Transverse colon (tissue), 4 donors: ENCODE measurements around the gene STARD10. TPM values are rescaled to one million over a fixed set of nuclear protein-coding genes. Genes with fewer than 3 reads are reported as not detected.

Source experiments
- DNase-seq: peaks from one replicate; pipeline ENCODE4 v3.0.0-alpha.2; 2019
- H3K27ac ChIP-seq, 4 donors: fragments of 200-600 bp; sonication (generic); 2 replicates each; pipeline ENCODE4 v1.5.1; 2016 to 2018; ENCODE audit warnings: inconsistent platforms in 4 of 4
- H3K27me3 ChIP-seq: fragments of 200-600 bp; sonication (generic); 2 replicates; pipeline ENCODE4 v1.5.1; 2017; ENCODE audit warnings: inconsistent platforms
- H3K36me3 ChIP-seq, 4 donors: fragments of 200-600 bp; sonication (generic); 2 replicates each; pipeline ENCODE4 v1.5.1; 2017 to 2019; ENCODE audit warnings: inconsistent platforms in 4 of 4
- H3K4me1 ChIP-seq, 4 donors: fragments of 200-600 bp; sonication (generic); 2 replicates each; pipeline ENCODE4 v1.5.1; 2017 to 2020; ENCODE audit warnings: inconsistent platforms in 4 of 4
- H3K4me3 ChIP-seq, 4 donors: fragments of 200-600 bp; sonication (generic); 1 replicate in 1 of 4; 2 replicates in 3 of 4; pipeline versions ENCODE4 v1.5.1 to v1.6.1; 2017 to 2019; ENCODE audit warnings: inconsistent platforms in 4 of 4
- H3K9me3 ChIP-seq, 2 donors: fragments of 200-600 bp; sonication (generic); 2 replicates each; pipeline ENCODE4 v1.5.1; 2017 to 2019; ENCODE audit warnings: inconsistent platforms in 2 of 2
- EP300 ChIP-seq: sonication (generic); formaldehyde crosslinking; IDR thresholded peaks from one replicate; pipeline ENCODE4 v1.6.1; 2017; ENCODE audit warnings: antibody characterized with exemption, low read depth
- POLR2A ChIP-seq: fragments of 450-650 bp; IDR thresholded peaks from one replicate; pipeline ENCODE4 v1.6.1; 2016; ENCODE audit warnings: antibody characterized with exemption, mild to moderate bottlenecking, moderate library complexity
- POLR2AphosphoS5 ChIP-seq, 3 donors: sonication (generic); formaldehyde crosslinking; IDR thresholded peaks; one replicate each; pipeline ENCODE4 v1.6.1; 2016; ENCODE audit warnings: antibody characterized with exemption in 3 of 3
- WGBS, 2 donors: methylation state at CpG; one replicate each; pipeline ENCODE4 v1.1.5; 2018; ENCODE audit warnings: low coverage in 1 of 2; 5-methylcytosine and 5-hydroxymethylcytosine counted together
- in situ Hi-C, 4 donors: fragments of 200-750 bp; cut with MboI; loops; one replicate each; pipeline versions ENCODE4 v1.15.0 to v1.15.1; 2017; ENCODE audit warnings: low sequenced_read_pairs in 3 of 4, low pct_ligation_motif_present in 1 of 4, low pct_unique_long_range_greater_than_20kb in 1 of 4
- intact Hi-C: fragments of 100-400 bp; cut with DNase I; formaldehyde crosslinking; loops from one replicate; pipeline ENCODE4 v1.15.1; 2023; ENCODE audit warnings: low total_unique reads
- total RNA-seq, 4 donors: library from RNA; depleted of rRNA; stranded (reverse); fragments of >200 nt; gene quantifications; one replicate each; pipeline ENCODE4 v1.1.0, GENCODE V29; 2016
- TF ChIP-seq, protein P1 (sequence below), 5 experiments: fragments of 200-600 bp in 3 of 5; fragments of 450-650 bp in 2 of 5; sonication (generic) in 3 of 5; IDR thresholded peaks; 1 replicate in 2 of 5; 2 replicates in 3 of 5; pipeline ENCODE4 v1.5.1; 2016 to 2017; ENCODE audit warnings: antibody characterized with exemption in 5 of 5, inconsistent platforms in 3 of 5, mild to moderate bottlenecking in 2 of 5, moderate library complexity in 1 of 5

STARD10 gene
- total RNA-seq, 4 donors from 2014 or later, result 82.7 to 714 (median 225) TPM

DNA sequence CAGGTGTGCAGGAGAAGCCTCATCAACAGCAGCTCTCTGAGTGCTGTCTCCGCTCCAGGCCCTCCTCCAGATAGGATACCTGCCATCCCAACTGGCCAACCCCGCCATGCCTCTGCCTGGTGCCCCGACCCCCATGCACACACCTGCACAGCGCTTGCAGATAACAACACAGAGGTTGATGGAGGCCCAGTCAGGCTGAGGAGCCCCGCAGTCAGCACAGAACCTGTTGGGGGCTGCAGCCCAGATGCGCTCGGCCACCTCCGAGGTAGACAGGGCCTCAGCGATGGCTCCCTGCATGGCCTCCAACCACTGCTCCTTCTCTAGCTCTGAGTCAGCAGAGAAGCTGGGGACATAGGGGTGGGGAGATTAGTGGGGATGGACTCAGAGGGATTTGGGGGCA, 86.8 kb downstream of the STARD10 start:
- Histone ChIP-seq H3K27ac (no peak overlapping the region), H3K9me3 (no peaks in the 10 kb centered on the region), H3K4me3 (no peak overlapping the region), H3K4me1 (peaks cover 0 to 9% (median 3%) of the 10 kb centered on the region in 4 donors), H3K36me3 (peaks cover 0 to 44% (median 14%) of the 10 kb centered on the region in 4 donors), H3K27me3 (no peaks in the 10 kb centered on the region)
- TF ChIP-seq EP300 (no peak), POLR2A (no peak), POLR2AphosphoS5 (IDR thresholded peaks at IDR 0.05) (no peak)
- TF ChIP-seq, protein P1, sequence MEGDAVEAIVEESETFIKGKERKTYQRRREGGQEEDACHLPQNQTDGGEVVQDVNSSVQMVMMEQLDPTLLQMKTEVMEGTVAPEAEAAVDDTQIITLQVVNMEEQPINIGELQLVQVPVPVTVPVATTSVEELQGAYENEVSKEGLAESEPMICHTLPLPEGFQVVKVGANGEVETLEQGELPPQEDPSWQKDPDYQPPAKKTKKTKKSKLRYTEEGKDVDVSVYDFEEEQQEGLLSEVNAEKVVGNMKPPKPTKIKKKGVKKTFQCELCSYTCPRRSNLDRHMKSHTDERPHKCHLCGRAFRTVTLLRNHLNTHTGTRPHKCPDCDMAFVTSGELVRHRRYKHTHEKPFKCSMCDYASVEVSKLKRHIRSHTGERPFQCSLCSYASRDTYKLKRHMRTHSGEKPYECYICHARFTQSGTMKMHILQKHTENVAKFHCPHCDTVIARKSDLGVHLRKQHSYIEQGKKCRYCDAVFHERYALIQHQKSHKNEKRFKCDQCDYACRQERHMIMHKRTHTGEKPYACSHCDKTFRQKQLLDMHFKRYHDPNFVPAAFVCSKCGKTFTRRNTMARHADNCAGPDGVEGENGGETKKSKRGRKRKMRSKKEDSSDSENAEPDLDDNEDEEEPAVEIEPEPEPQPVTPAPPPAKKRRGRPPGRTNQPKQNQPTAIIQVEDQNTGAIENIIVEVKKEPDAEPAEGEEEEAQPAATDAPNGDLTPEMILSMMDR (IDR thresholded peaks at IDR 0.05), result no peak
- no peak for DNase-seq
- WGBS, 2 donors, result 94% methylated on average over 6 of the region's 9 CpGs; no CpG with 5 or more reads in 1 of the 2 donors
- in situ Hi-C loops (no loop called here), intact Hi-C loops (loop anchor here (5.0 kb wide), 1 partner anchor 1140 kb away; the partner anchor contains the start of gene KRTAP5-10)

GRCh38 chr11:72706579-72706978, 87.3 kb downstream of the STARD10 start:
- Histone ChIP-seq H3K4me3 (no peak overlapping the region), H3K9me3 (no peaks in the 10 kb centered on the region), H3K27ac (no peak overlapping the region), H3K27me3 (no peaks in the 10 kb centered on the region), H3K36me3 (peaks cover 0 to 44% (median 14%) of the 10 kb centered on the region in 4 donors), H3K4me1 (peaks cover 0 to 9% (median 3%) of the 10 kb centered on the region in 4 donors)
- 79% methylated on average over 5 of the region's 5 CpGs; no CpG with 5 or more reads in 1 of the 2 donors for WGBS, 2 donors
- TF ChIP-seq POLR2A (no peak), EP300 (no peak), POLR2AphosphoS5 (IDR thresholded peaks at IDR 0.05) (no peak)
- TF ChIP-seq, protein P1 (IDR thresholded peaks at IDR 0.05), result no peak
- intact Hi-C loops, result loop anchor here (5.0 kb wide), 1 partner anchor 1139 kb away; the partner anchor contains the start of gene KRTAP5-10
- in situ Hi-C loops, result no loop called here
- DNase-seq, result no peak

GRCh38 chr11:72705442-72706365, 88.1 kb downstream of the STARD10 start:
- H3K27ac ChIP-seq, result no peak overlapping the region
- no peaks in the 10 kb centered on the region for H3K27me3 ChIP-seq
- H3K4me3 ChIP-seq, result no peak overlapping the region
- H3K9me3 ChIP-seq, result no peaks in the 10 kb centered on the region
- DNase-seq, result no peak
- intact Hi-C loops (loop anchor here (5.0 kb wide), 1 partner anchor 1138 kb away; the partner anchor contains the start of gene KRTAP5-10), in situ Hi-C loops (no loop called here)
- 88 to 94% methylated on average over 2 to 12 of the region's 12 CpGs for WGBS, 2 donors
- no peak for TF ChIP-seq POLR2AphosphoS5 (IDR thresholded peaks at IDR 0.05)
- no peak for TF ChIP-seq EP300
- no peak for TF ChIP-seq POLR2A
- TF ChIP-seq, protein P1 (IDR thresholded peaks at IDR 0.05), result no peak
- H3K36me3 ChIP-seq, result peaks cover 0 to 39% (median 15%) of the 10 kb centered on the region in 4 donors
- peaks cover 0 to 9% (median 3%) of the 10 kb centered on the region in 4 donors for H3K4me1 ChIP-seq

DNA sequence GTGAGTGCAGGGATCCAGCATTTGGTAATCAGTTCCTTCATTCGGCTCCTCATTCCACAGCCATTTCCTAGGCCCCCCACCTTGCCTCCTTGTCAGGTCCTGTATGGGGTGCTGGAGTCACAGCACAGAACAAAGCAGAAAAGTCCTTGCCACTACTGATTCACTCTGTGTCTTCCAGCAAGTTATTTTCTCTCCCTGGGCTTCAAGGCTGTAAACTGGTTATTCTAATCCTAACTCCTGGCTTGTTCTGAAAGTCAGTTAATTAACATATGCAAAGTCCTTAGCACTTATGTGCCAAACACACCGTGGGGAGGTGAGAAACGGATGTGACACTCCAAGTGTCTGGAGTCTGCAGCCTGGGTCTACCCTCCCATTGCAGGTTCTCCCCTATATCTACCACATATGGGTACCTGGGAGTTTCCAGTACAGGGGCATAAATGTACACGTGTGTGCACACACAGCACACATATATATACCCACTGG, 89.0 kb downstream of the STARD10 start:
- no peak overlapping the region for H3K27ac ChIP-seq
- in situ Hi-C loops (no loop called here), intact Hi-C loops (loop anchor here (5.0 kb wide), 1 partner anchor 1138 kb away; the partner anchor contains the start of gene KRTAP5-10)
- peaks cover 0 to 9% (median 3%) of the 10 kb centered on the region in 4 donors for H3K4me1 ChIP-seq
- 60 to 61% methylated on average over 2 to 4 of the region's 4 CpGs for WGBS, 2 donors
- no peaks in the 10 kb centered on the region for H3K27me3 ChIP-seq
- DNase-seq, result no peak
- H3K4me3 ChIP-seq, result no peak overlapping the region
- TF ChIP-seq POLR2A, result no peak
- TF ChIP-seq, protein P1 (IDR thresholded peaks at IDR 0.05), result no peak
- peaks cover 0 to 36% (median 14%) of the 10 kb centered on the region in 4 donors for H3K36me3 ChIP-seq
- no peaks in the 10 kb centered on the region for H3K9me3 ChIP-seq
